NCI-H1417 treated with DMSO at 0.1 percent for 48 hours (cell line): Measurements from ENCODE around the gene DMD.

Source experiments
- DNase-seq: peaks from one replicate; lab custom pipeline; 2025; lab: John Stamatoyannopoulos, UW

DMD gene

DNA sequence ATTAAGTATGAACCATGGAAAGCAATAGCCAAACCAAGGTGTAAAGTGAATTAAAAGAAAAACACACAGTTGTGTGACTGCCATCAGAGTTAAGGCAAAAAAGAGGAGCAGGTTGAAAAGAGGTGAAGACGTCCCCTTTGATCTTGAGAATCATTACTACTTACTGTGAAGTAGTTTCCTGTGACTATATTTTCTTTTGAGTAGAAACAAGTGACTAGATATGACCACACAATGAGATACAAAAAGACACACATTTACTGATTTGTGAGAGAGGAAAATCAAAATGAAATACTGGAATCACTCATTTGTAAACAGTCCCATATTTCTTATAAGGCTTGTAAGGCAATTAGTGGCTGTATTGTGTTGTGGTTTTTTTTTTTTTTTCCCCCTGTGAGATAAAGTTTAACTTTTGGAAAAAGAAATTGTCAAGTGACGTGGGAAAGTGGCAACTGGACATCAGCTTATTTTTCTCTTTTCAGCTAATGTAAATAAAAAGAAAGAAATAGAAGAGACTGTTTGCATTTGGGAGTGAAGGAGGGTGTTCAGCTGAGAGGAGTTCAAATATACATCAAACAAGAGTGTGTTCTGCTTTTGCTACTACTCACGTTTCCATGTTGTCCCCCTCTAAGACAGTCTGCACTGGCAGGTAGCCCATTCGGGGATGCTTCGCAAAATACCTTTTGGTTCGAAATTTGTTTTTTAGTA is 2033.1 kb downstream of the DMD start:
- DNase-seq, result no peak

DNA sequence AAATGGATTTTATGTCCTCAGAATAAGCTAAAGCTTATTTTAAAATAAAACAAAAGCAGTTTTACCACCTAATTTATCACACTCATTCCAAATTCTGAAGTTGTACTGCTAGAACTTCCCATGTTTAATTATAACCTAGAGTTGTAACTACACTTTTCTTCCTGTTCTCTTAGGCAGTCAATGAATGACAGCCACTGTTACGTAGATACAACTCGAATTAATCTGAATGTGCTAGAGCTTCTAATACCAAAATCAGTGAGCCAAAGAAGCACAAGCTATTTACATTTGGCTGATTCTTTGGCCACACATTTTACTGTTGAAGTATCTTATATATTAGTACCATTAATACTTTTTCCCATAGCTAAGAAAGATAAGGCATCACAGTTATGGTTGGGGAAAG is 2040.6 kb downstream of the DMD start:
- no peak for DNase-seq

DNA sequence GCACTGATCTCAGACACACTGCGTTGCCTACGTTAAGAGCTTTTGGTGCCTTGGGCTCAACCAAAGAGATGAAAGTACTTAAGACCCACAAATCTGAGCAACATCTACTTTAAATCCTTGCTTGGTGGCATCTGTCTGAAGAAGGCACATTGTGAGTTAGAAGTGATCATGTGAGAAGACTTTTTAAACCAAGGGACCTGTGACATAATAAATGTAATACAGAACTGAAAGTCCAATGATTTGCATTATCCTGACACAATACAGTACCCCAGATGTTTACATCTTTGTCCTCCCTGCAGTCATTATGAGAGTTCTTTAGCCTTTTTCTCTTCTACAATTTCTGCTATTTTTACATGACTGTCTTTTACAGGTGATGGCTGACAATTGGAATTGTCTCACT is 2042.8 kb downstream of the DMD start:
- no peak for DNase-seq

DNA sequence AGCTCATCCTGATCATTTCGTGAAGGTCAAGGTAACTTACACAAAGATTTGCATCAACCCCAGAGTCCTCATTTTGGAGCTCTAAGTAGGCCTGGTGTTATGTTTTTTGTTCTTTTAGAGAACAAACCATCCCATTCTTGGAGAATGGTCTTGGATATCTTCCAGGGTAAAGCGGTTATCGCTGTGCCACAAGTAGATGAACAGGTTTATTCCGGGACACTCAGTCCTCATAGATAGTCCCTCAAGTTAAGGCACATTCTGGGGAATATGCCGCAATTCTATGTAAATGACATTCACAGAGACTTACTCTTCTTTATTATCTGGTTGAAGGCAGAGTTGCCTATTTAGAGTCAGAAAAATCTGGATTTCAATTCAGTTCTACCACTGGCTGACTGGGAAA is 2044.5 kb downstream of the DMD start:
- DNase-seq, result no peak

DNA sequence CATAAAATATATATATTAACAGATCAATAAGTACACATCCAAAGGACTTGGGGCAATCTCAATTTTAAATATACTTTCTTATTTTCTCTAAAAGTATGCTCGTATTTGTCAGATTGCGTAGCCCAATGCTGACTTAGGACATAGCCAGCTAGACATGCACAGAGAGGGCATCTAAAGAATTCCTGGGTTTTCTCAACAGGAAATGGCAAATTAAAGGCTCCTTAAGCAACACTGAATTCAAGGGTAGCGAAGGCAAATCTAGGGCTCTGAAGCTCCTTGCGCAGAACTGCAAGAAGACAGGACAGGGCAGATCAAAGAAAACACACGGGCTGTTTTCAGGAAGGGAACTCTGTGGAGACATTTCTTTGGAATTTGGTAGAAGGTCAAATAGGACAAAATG is 2044.9 kb downstream of the DMD start:
- DNase-seq, result no peak

DNA sequence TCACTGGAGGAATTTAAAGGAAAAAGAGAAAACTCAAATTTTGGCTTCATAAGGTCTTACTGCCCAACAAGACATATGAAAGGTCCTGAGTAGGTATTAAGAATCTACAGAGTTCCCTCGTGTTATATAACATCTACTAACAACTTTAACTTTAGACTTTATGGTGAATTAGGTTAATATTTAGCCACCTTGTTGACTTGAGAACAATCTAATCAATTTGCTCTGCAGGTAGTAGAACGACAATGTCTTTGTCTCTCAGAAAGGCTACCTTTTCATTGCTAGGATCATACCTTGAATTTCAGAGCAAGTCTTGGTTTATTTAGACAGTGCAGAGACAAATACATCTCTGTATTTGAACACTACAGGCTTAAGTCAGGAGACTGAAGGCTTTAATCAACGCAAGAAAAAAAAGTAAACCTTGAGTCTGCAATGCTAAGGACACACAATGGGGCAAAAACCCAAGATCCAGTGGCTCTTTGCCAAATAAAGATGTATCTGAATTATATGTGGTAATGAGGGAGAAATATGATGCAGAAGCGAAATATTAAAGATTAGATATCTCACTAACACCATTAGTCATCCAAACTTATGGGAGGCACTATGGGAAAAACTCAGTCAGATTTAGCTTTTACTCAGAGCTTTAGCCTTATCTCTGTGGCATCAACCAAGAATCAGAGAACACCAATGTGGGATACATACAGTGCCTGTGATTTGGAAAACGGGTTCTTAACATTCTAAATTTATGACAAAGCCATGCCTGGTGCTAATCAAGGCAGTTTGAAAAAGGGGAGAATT is 2045.9 kb downstream of the DMD start:
- DNase-seq, result no peak

DNA sequence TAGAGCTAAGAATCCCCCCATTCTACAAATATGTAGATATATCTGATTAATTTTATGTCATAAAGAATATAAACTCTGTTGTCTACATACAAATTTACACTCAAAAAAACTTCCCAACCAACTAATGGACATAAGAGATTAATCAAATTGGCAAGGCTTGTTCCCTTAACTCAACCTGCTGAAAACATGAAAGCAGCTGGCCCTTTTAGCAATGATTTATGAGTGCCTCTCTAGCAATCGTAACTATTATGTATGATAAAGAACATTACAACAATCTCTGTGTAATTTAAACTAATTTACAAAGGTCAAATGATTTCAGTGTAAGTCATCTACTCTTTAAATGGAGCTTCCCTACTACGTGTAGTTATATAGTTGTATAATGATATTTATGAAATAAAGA is 2056.4 kb downstream of the DMD start:
- peak; percentile 81 for DNase-seq

DNA sequence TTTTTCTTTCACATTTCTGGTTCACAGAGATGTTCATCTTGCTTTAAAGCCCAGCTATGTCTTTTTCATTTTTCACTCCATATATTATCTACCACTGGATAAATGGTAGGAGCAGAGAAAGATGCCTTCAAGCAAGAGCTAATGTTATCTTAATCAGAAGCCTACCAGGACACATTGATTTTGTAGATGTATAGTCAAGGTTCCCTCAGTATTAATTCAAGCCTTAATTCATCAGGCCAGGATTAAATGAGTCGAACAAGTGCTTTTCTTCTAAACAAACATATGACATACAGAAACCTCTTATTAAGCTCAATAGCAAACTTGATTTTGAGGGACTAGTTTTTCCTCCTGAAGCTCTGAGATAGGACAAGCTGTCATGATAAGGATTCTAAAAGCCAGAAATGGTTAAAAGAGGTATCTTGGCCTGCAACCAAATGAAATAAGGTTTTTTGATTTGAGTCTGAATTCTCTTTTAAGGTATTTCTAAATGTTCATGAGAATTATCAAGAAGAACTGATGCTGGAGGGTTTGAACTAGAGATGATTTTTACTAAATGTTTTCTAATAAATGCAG is 2057.8 kb downstream of the DMD start:
- DNase-seq, result no peak

DNA sequence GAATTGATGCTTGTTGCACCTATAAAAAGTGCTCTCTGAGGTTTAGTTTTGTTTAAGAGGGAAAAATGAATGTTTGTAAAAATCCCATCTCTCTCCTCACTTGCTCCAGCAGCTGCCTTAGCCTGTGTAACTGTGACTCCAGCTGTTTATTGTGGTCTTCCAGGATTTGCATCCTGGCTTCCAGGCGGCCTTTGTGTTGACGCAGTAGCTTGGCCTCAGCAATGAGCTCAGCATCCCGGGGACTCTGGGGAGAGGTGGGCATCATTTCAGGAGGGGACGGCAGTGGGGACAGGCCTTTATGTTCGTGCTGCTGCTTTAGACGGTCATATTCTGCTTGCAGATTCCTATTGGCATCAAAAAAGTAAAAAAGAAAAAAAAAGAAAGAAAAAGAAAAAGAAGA is 2064.2 kb downstream of the DMD start:
- DNase-seq, result no peak

DNA sequence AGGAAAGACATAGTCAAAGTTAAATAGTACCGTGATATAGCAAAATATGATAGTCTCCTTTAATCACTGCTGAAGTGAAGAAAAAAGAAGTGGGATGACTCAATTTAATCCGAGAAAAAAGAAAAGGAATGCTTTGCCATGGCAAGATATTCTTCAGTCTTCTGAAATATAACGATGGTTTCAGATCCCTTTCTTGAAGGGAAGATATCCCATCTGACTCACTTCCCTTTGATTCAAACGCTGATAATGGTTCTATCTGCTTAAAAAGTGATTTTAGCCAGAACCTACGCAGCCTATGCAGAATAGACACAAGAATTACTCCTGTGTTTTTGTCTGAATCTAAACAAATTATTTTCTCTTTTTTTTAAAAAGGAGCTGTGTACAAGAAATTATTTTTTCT is 2071.4 kb downstream of the DMD start:
- no peak for DNase-seq

DNA sequence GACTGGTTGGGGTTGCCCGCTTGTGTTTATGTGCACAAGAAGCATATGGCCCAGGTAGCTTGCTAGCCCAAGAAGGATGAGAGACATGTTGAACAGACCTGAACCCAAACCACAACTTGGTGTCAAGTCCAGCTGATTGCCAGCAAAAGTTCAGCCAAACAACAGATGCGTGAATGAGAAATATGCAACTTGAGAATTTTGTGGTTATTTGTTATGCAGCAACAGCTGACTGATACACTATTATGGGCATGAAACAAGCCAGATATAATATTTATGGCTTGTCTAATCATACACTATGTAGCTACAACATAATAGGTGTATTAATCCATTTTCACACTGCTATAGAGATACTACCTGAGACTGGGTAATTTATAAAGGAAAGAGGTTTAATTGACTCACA is 2073.2 kb downstream of the DMD start:
- no peak for DNase-seq

DNA sequence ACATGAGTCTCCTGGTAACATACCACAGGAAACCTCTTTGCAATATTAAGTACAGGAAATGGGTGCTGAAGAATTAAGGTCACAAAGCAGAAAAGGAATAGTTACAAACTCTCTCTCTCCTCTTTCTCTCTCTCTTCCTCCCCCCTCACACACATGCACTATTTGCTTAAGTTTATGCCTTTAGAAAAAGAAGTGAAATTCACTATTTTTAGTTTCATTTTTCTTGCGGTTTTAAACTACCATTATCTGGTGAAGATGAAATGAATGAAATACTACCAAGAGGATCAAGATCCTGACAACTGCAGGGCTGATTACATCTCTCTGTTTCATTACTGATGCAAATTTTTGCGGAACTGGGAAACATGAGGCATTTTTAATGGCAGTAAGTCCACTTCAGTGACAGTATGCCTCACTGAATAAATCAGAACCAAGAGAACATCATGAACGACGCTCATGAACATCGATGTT is 2075.2 kb downstream of the DMD start:
- no peak for DNase-seq

DNA sequence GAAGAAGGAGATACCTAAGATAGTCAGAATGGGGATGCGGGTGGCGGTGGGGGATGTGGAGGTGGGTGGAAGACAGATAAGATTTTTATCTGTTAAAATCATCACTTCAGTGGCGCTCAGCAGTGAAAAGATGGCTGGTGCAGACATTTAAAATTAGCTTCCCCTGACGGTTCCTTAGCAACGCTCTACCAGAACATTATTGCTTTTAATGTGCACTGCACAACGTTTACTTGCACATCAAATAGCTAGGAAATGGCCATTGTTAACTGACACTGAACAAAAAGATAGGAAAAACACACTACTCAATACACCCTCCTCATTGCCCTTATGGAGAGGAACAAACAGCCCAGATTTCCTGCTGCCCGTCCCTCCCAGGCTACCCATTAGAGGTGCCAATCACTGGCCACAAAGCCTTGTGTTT is 2078.5 kb downstream of the DMD start:
- peak; percentile 69 for DNase-seq

DNA sequence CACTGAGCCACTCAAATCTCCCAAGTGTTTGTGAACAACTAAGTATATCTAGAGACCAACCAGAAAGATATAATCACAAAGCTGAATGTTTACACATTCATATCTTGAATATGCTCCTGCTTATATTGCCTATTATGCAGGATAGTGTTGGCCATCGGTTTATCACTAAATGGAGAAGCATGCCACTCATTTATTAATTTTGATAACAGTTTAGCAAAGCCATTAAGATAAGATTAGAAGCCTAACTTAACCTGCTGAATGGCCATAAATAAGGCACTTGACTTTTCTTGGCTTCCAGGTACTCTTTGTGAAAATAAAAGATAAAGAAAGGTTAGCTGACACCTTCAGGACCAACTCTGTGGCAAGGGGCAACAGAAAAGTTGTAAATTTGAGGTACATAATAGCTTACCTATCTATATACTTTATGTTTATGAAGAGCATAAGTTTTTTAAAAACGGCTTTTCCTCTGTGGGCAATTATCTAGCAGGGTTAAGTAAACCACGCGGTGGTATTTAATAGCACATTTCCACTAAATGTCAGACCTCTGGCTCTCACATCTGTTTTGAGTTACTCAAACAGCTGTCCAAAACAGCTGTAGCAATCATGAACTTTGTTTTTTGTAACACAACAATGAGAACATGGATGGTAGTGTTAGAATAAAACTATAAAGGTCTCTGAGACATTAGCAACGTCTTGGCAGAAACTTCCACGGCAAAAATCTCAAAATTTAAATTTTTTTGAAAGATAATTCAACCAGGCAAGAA is 2080.7 kb downstream of the DMD start:
- no peak for DNase-seq

DNA sequence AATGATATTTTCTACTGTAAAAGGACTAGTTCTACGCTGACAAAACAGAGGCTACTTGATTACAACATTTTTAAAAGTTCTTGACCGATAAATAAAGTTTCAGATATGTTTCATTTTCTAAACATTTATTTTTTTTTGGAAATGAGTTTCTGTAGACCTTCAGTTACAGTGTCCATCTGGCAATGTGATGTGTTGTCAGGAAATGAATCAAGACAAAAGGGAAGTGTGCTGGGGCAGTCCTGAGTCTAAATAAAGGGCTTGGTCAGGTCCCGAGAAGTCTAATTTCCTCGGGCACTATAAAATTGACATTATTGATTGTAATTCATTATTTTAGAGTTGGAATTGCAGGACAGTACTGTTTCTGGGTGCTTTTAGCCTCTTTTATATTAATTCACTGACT is 2082.5 kb downstream of the DMD start:
- DNase-seq, result no peak

DNA sequence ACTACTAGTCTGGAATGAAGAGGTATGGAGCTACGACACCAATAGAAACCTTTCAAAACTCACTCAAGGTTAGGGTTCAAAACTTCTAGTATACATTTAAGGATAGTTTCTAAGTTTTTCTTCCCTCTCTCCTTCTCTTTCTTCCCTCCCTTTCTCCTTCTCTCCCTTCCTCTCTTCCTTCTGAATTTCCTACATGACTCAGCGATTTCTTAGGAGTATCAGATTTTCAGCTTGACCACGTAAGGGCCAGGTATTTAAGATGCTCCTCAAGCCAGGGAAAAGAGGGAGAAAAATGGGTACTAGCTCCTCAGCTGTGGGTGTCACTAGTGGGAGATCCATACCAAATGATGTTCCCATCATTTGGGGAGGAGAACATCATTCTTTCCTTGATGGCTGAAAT is 2083.6 kb downstream of the DMD start:
- DNase-seq, result no peak

DNA sequence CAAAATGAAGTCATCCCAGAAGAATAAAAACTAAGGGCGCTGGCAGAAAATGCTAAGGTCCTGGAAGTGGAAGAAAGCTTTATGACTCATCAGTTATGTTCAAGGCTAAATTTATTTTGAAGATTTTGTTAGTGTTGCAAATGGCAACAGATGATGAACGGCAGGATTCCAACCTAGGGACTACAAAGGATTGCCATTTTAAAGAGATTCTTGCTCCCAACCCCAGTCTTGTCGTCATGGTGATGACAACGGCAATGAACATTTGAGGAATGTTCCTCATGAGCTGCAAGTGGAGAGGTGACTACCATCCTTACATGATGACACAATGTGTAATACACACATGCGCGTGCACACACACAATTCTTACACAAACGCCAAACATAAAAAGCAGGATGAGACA is 2085.1 kb downstream of the DMD start:
- DNase-seq, result no peak

DNA sequence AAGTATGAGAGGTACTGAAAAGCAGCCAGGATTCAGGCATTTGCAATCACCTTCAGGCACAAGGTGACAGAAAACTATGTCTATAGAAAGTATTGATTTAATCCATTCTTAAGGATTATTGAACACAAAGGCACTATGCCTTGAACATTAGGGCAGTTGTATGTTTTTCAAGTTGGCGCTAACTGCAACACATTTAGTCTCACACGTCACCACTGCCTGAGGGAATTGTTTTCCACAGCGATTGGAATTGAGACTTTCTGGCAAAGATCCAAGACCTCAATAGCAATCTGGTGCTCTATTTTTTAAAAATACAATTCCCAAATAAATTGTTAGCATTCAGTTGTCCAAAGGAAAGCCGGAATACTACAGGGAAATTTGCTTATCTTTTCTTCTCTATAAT is 2086.8 kb downstream of the DMD start:
- DNase-seq, result no peak

DNA sequence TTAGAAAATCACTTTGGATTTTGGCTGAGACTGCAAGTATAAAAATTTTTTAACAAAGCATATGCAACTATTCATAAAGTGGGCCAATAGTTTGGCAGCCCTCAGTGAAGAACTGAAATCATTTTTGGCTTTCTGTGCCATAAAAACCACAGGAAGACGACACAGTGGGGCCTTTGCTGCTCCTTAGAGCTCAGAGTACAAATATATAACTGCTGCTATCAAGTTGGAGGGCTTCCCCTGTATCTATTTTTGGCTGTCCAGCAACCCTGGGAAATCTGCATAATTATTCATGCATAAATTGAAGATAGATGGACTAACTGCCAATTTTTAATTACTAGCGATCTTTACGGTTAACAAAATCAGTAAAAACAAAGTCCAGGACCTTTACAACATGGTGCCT is 2088.0 kb downstream of the DMD start:
- DNase-seq, result no peak

DNA sequence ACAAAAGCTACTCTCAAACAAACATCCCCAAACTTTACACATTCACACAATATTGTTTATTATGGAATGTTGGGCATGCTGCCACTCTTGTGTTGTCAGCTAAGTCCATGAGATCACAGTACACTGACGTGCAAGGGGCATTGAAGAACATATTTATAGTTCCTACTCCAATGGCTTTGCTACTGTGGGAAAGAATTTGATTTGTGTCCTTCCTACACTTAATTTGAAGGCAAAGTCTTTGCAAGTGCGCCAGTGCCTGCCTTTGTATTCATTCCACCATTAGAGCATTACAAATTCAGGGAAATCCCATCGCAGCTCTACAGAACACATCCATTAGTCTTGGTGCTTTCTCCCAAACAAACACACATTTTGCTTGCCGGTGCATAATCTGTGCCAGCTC is 2094.1 kb downstream of the DMD start:
- DNase-seq, result no peak

DNA sequence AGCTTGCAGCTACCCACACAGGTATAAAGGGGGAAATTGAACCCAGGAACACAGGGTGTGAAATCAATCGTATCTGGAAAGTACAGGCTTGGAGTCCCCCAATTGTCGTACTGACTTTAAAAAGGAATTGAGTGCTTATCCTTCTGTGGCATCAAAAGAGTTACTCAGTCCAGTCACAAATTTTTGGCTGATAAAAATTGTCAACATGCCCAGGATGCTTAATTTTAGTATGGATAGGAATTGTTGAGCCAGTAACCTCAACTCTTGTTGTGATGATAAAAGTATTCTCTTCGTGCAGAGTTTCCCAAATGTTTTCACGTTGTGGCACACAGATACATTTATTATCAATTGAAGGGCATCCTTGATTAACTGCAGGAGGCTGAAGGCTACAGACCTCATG is 2096.0 kb downstream of the DMD start:
- DNase-seq, result no peak

DNA sequence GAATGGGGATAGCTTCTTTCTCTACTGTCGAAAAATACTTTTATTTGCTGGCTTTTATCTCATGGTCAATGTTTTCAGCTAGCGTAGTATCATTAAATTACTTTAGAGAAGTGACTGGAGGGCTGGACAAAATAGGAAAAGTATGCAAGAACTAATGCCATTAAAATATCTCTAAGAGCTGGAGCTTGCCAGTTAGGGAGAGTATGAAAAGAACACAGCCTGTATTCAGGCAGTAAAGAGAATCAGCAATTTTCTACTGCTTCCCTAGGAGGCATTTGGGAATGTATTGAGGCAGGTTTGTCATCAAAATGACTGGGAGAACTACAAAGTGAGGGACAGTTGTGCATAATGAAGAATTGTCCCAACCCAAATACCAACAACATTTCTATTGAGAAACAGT is 2096.5 kb downstream of the DMD start:
- DNase-seq, result no peak
